Raji (cell line): ENCODE measurements around the gene KBTBD6.

ENCODE experiments used
- POLR2A ChIP-seq: IDR thresholded peaks from 2 replicates; pipeline ENCODE4 v1.6.1; 2011; ENCODE audit warnings: low read depth, low read length, control low read depth; ENCODE audit not compliant: insufficient read depth

The KBTBD6 gene

DNA sequence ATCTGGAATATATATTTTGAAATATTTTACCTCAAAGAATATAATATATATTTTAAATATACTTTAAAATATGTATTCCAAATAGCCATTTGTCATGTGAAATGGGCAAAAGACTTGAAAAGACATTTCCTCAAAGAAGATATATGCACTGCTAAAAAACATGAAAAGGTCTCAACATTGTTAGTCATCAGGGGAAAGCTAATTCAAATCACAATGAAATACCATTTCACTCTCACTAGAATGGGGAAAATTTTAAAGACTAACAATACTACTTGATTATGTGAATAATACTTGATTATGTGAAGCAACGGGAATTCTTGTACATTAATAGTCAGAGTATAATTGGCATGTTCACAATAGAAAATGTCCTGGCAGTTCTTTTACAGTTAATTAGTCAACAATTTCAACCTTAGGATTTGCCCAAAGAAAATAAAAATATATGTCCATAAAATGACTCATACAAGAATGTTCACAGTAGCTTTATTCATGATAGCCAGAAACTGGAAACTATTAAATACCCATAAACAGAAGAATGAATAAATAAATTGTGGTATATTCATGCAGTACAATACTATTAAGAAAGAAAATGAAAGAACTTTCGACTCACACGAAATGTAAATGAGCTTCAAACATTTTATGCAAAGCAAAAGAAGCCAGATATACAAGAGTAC is 6.8 kb upstream of the KBTBD6 start:
- TF ChIP-seq POLR2A: no peak

GRCh38 chr13:41137951-41138350 is 5.3 kb upstream of the KBTBD6 start:
- TF ChIP-seq POLR2A: no peak

DNA sequence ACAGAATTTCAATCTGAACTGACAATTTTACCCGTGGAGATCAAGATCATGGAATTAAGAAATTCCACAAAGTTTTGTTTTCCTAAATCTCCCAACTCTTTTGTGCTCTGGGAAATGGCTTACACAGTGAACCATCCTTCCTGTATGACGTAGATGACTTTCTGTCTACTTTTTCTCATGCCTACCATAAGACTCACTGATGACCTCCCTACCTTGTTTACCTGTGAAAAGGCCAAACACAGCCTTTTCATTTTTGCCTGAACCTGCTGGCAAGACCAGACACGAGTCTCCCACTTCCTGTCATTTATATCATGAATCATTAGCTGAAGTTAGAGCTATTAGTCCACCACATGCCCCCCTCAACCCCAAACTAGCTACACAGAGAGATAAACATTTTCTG is 4.6 kb upstream of the KBTBD6 start:
- TF ChIP-seq POLR2A: no peak

- no peak for TF ChIP-seq POLR2A
Measured at GRCh38 chr13:41136396-41137031, 3.9 kb upstream of the KBTBD6 start.

DNA sequence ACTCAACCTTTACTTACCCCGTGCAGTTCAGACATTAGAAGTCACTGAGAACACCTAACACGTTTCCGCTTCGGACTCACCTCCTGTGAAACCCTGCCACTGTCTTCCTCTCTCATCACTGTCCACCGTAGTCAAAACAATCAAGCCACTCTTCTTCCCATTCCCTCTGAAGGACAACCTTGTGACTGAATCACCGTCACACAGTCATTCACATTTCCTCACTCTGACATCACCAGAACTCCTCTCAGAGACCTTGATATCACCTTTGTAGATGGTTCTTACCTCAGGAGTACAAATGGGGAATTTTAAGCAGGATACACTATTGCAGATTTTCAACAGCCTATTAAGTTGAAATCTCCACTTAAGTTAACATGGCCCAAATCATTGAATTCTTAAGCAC is 1.3 kb upstream of the KBTBD6 start:
- no peak for TF ChIP-seq POLR2A

GRCh38 chr13:41130356-41130755 is 2.2 kb downstream of the KBTBD6 start:
- TF ChIP-seq POLR2A: no peak

GRCh38 chr13:41127701-41128100 is 4.9 kb downstream of the KBTBD6 start:
- TF ChIP-seq POLR2A: no peak

DNA sequence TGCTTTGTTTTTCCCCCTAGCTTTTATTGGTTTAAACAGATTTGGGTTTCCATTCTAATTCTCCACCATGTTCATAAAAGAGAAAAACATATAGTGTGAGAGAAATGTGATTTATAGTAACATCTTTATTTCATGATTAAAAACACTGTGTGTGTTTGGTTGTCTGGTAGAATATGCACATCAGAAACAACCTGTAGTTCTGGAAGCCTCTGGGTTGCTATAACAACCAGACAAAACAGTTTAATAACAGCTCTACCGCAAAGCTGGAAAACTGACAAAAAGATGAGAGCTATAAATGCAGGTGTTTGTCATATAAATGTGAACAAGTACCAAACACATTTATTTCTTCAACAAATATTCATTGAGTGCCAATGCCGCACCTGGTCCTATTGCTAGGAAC is 9.8 kb downstream of the KBTBD6 start:
- TF ChIP-seq POLR2A: no peak

GRCh38 chr13:41117869-41118268 is 14.7 kb downstream of the KBTBD6 start:
- TF ChIP-seq POLR2A: no peak

DNA sequence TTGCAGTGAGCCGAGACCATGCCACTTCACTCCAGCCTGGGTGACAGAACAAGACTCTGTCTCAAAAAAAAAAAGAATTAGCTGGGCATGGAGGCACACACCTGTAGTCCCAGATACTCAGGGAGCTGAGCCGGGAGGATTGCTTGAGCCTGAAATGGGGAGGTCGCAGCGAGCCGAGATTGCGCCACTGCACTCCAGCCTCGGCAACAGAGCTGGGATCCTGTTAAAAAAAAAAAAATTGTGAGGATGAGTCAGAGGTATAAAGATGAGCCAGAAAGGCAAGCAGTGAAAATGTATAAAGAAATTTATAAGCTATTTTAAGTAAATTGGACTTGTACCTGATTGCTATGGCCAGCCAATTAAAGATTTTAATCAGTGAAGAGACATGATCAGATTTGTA is 21.1 kb downstream of the KBTBD6 start:
- no peak for TF ChIP-seq POLR2A

DNA sequence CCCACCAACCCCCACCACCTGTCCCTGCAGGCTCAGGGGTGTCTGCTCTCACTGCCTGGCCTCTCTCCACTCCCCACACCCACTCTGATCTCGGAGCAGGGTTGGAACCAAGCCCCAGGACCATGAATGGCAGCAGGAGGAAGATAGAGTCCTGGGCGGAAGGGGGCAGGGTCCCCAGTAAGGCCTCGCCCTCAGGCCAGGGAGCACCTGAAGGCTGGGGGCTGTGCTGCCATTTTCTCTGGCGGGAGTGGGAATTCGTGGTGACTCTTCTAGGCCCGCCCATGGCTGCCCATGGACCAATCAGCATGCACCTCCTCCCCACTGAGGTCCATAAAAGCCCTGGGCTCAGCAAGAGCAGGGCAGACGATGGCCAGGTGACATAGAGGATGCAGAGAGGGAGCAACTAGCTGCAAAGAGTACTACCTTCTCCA is 25.0 kb downstream of the KBTBD6 start:
- no peak for TF ChIP-seq POLR2A

GRCh38 chr13:41107104-41107571 is 25.5 kb downstream of the KBTBD6 start:
- no peak for TF ChIP-seq POLR2A

DNA sequence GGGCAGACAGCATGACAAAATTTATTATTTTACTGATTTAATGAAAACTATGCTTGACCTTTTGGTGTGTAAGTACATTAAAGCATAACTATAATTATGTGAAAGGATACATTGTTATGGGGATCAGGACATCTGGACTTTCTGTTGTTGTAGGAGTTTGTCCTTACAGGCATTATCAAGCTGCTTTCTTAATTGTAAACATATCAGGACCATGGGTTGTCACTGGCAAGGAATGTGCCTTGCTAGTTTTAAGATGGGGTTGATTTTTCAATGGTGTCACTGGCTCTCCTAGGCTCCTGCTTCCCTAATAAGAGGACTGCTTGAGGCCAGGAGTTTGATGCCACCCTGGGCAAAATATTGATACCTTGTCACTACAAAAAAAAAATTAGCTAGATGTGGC is 32.6 kb downstream of the KBTBD6 start:
- TF ChIP-seq POLR2A: no peak

- no peak for TF ChIP-seq POLR2A
Measured at GRCh38 chr13:41098761-41099160, 33.8 kb downstream of the KBTBD6 start.

DNA sequence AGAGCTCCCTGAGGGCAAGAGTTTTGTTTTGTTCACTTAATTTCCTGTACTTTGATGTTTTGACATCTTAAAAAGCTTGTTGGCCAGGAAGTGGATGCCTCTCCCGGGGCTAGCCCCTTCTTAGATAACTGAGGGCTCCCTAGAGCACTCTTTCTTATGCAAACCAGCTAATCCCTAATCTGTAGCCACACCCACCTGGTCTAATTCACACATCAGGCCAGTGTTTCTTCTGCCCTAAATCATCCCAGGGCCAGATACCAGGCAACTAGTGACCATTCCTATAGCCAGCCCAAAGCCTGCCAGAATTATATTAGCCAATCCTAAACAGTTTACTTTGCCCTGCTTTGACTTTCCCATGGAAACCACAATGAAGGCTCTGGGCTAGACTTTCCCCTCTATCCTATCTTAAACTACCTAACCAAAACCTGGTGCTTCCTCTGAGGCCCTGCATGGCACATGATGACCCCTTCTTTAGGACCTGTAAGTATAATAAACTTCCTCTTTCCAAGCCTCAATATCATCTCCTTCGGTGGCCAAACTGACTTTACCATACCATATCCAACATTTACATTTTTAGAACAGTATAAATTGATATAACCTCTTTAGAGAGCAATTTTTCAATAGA is 46.5 kb downstream of the KBTBD6 start:
- no peak for TF ChIP-seq POLR2A

DNA sequence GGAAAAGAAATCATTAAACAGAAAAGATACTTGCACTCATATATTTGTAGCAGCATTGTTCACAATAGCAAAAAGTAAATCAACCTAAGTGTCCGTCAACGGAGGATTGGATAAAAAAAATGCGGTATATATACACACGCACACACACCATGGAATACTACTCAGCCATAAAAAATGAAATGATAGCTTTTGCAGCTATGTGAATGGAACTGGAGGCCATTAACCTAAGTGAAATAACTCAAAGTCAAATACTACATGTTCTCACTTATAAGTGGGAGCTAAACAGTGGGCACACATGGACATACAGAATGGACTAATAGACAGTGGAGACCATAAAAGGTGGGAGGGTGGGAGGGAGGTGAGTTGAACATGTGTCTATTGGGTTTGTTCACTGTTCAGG is 52.9 kb downstream of the KBTBD6 start:
- TF ChIP-seq POLR2A: no peak
